ENCODE data around the gene SLC38A10.
A peak's percentile ranks its signal among the peaks of the same experiment; 100 is the strongest.

SLC38A10 gene

DNA sequence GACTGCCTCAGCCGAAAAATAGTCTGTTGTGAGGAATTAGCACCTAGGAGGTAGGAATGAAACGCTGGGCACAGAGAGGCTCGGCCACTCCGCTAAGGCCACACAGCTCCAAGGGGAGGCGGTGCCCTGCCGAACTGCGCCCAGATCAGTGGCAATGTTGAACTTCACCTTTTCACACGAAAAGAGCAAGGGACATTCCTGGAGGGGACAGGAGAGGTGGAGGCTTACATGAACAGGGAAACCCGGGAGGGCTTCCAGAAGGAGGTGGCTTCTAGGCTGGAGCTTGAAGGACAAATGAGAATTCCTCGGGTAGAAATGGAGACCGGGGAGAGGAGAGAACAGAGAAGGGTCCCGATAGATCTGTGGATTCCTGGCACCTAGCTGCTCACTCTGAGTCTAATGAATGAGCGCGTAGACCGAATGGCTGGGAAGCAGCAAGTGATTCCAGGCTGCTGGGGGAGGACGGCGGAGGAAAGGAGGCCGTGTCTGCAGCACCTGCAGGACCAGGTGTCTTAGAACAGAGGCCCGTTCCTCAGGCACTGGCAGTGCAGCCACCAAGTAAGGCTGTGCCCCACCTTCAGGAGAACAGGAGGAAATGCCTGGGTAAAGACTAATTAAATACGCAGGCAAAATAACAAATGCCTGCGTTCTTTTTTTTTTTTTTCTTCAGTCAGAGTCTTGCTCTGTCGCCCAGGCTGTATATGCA, 722 bp upstream of the SLC38A10 start:
- Histone ChIP-seq H3K27ac (ENCODE audit: low read depth, low read length) (peak overlapping the region; percentile 88), H3K36me3 (ENCODE audit: control insufficient read depth, insufficient read depth, low read length) (no peaks in the 10 kb centered on the region), H3K9ac (ENCODE audit: low read length) (peak overlapping the region; percentile 93), H3K27me3 (ENCODE audit: control insufficient read depth, insufficient read depth, low read length) (no peaks in the 10 kb centered on the region), H3K4me3 (ENCODE audit: low read length) (peak overlapping the region; percentile 92), H3K4me1 (ENCODE audit: control insufficient read depth, insufficient read depth, low read length) (peaks cover 10% of the 10 kb centered on the region)

GRCh38 chr17:81294512-81295030, 536 bp downstream of the SLC38A10 start:
- Histone ChIP-seq H3K4me1 (ENCODE audit: control insufficient read depth, insufficient read depth, low read length) (peaks cover 10% of the 10 kb centered on the region), H3K27ac (ENCODE audit: low read depth, low read length) (peak overlapping the region; percentile 88), H3K36me3 (ENCODE audit: control insufficient read depth, insufficient read depth, low read length) (no peaks in the 10 kb centered on the region), H3K4me3 (ENCODE audit: low read length) (peak overlapping the region; percentile 92), H3K9ac (ENCODE audit: low read length) (peak overlapping the region; percentile 46), H3K27me3 (ENCODE audit: control insufficient read depth, insufficient read depth, low read length) (no peaks in the 10 kb centered on the region)

GRCh38 chr17:81292450-81292849, 2.7 kb downstream of the SLC38A10 start:
- Histone ChIP-seq H3K9ac (ENCODE audit: low read length) (no peak overlapping the region), H3K27me3 (ENCODE audit: control insufficient read depth, insufficient read depth, low read length) (no peaks in the 10 kb centered on the region), H3K4me3 (ENCODE audit: low read length) (no peak overlapping the region), H3K4me1 (ENCODE audit: control insufficient read depth, insufficient read depth, low read length) (peaks cover 10% of the 10 kb centered on the region), H3K27ac (ENCODE audit: low read depth, low read length) (no peak overlapping the region), H3K36me3 (ENCODE audit: control insufficient read depth, insufficient read depth, low read length) (no peaks in the 10 kb centered on the region)

DNA sequence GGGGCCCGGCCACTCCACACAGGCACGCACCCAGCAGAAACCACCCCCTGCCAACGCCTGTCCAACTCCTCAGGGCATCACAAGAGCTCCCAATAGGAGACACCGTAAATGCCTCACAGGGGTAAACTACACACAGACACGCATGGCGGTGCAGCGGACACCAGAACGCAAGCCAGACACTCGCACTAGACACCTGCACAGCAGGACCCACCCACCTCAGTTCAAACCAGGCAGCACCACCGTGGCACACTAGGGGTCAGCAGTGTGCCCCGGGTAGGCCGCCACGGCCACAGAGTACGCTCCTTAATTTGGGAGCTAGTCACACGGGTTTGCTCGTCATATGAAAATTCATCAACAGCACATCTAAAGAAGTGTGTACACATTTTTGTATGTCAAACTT, 3.4 kb downstream of the SLC38A10 start:
- no peak overlapping the region for H3K27ac ChIP-seq (ENCODE audit: low read depth, low read length)
- peaks cover 10% of the 10 kb centered on the region for H3K4me1 ChIP-seq (ENCODE audit: control insufficient read depth, insufficient read depth, low read length)
- no peaks in the 10 kb centered on the region for H3K27me3 ChIP-seq (ENCODE audit: control insufficient read depth, insufficient read depth, low read length)
- H3K4me3 ChIP-seq (ENCODE audit: low read length), result no peak overlapping the region
- H3K9ac ChIP-seq (ENCODE audit: low read length), result no peak overlapping the region
- H3K36me3 ChIP-seq (ENCODE audit: control insufficient read depth, insufficient read depth, low read length), result no peaks in the 10 kb centered on the region

GRCh38 chr17:81290230-81290629, 4.9 kb downstream of the SLC38A10 start:
- H3K4me1 ChIP-seq (ENCODE audit: control insufficient read depth, insufficient read depth, low read length), result peaks cover 5% of the 10 kb centered on the region
- H3K27me3 ChIP-seq (ENCODE audit: control insufficient read depth, insufficient read depth, low read length), result no peaks in the 10 kb centered on the region
- no peaks in the 10 kb centered on the region for H3K36me3 ChIP-seq (ENCODE audit: control insufficient read depth, insufficient read depth, low read length)
- H3K9ac ChIP-seq (ENCODE audit: low read length), result no peak overlapping the region
- H3K27ac ChIP-seq (ENCODE audit: low read depth, low read length), result no peak overlapping the region
- no peak overlapping the region for H3K4me3 ChIP-seq (ENCODE audit: low read length)

- H3K27me3 ChIP-seq (ENCODE audit: control insufficient read depth, insufficient read depth, low read length), result no peaks in the 10 kb centered on the region
- H3K4me3 ChIP-seq (ENCODE audit: low read length), result no peak overlapping the region
- H3K27ac ChIP-seq (ENCODE audit: low read depth, low read length), result no peak overlapping the region
- no peaks in the 10 kb centered on the region for H3K36me3 ChIP-seq (ENCODE audit: control insufficient read depth, insufficient read depth, low read length)
- H3K9ac ChIP-seq (ENCODE audit: low read length), result no peak overlapping the region
- H3K4me1 ChIP-seq (ENCODE audit: control insufficient read depth, insufficient read depth, low read length), result peaks cover 5% of the 10 kb centered on the region
Measured at GRCh38 chr17:81289627-81290026, 5.5 kb downstream of the SLC38A10 start.

DNA sequence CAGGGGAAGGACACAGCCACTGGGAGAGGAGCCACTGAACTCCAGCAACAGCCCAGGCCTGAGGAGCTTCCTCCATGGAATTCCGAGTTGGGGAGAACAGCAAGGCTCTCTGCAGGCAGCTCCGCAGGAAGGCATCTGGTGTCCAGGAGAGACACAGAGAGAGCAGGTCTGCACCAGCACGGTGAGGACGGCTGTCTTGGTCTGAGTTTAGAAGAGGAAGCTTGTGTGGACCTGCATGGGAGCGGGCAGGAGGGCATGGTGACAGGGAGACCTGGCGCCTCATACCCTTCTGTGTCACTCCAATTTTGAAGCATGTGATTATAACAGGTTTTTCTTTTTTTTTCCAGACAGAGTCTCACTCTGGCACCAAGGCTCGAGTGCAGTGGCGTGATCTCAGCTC, 6.4 kb downstream of the SLC38A10 start:
- Histone ChIP-seq H3K4me3 (ENCODE audit: low read length) (no peak overlapping the region), H3K27me3 (ENCODE audit: control insufficient read depth, insufficient read depth, low read length) (no peaks in the 10 kb centered on the region), H3K27ac (ENCODE audit: low read depth, low read length) (no peak overlapping the region), H3K9ac (ENCODE audit: low read length) (no peak overlapping the region), H3K4me1 (ENCODE audit: control insufficient read depth, insufficient read depth, low read length) (no peaks in the 10 kb centered on the region), H3K36me3 (ENCODE audit: control insufficient read depth, insufficient read depth, low read length) (no peaks in the 10 kb centered on the region)

- no peak overlapping the region for H3K27ac ChIP-seq (ENCODE audit: low read depth, low read length)
Measured at GRCh38 chr17:81287741-81288430, 7.2 kb downstream of the SLC38A10 start.

GRCh38 chr17:81287152-81287551, 8.0 kb downstream of the SLC38A10 start:
- Histone ChIP-seq H3K4me1 (ENCODE audit: control insufficient read depth, insufficient read depth, low read length) (no peaks in the 10 kb centered on the region), H3K4me3 (ENCODE audit: low read length) (no peak overlapping the region), H3K9ac (ENCODE audit: low read length) (no peak overlapping the region), H3K27me3 (ENCODE audit: control insufficient read depth, insufficient read depth, low read length) (no peaks in the 10 kb centered on the region), H3K36me3 (ENCODE audit: control insufficient read depth, insufficient read depth, low read length) (peaks cover 6% of the 10 kb centered on the region), H3K27ac (ENCODE audit: low read depth, low read length) (no peak overlapping the region)

More at GRCh38 chr17:81287741-81288430, 7.2 kb downstream of the SLC38A10 start:
- H3K36me3 ChIP-seq (ENCODE audit: control insufficient read depth, insufficient read depth, low read length), result peaks cover 5% of the 10 kb centered on the region
- no peaks in the 10 kb centered on the region for H3K4me1 ChIP-seq (ENCODE audit: control insufficient read depth, insufficient read depth, low read length)
- no peak overlapping the region for H3K4me3 ChIP-seq (ENCODE audit: low read length)
- H3K9ac ChIP-seq (ENCODE audit: low read length), result no peak overlapping the region
- H3K27me3 ChIP-seq (ENCODE audit: control insufficient read depth, insufficient read depth, low read length), result no peaks in the 10 kb centered on the region

DNA sequence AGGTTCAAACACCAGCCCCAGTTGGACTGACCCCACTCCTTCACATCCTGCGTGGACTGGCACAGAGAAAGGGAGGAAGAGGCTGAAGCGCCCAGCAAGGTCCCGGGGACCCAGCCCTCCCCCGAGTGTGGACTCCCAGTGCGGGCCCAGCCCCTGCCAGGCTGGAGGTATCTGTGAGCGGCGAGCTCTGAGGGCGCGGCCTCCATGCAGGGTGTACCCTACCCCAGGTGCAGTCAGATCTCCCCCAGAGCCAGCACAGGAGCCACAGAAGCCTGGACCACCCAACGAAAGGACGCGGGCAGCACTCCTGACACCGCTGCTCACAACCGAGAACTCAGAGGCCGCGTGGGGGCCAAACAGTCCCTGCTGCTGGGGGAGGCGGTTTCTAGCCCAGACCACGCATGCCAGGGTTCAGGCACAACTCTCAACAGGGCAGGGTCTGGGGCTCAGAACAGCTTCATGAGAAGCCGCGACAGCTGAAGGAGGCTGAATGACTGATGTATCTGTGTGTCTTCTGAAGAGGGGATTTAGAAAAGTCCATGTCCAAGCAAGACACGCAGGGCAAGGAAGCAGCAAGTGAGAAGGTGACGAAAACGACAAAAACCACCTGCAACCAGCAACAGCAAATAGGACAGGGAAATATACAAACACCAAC, 8.5 kb downstream of the SLC38A10 start:
- no peaks in the 10 kb centered on the region for H3K27me3 ChIP-seq (ENCODE audit: control insufficient read depth, insufficient read depth, low read length)
- no peaks in the 10 kb centered on the region for H3K4me1 ChIP-seq (ENCODE audit: control insufficient read depth, insufficient read depth, low read length)
- H3K36me3 ChIP-seq (ENCODE audit: control insufficient read depth, insufficient read depth, low read length), result peaks cover 6% of the 10 kb centered on the region
- H3K27ac ChIP-seq (ENCODE audit: low read depth, low read length), result no peak overlapping the region
- H3K4me3 ChIP-seq (ENCODE audit: low read length), result no peak overlapping the region
- H3K9ac ChIP-seq (ENCODE audit: low read length), result no peak overlapping the region

GRCh38 chr17:81285894-81286293, 9.2 kb downstream of the SLC38A10 start:
- Histone ChIP-seq H3K9ac (ENCODE audit: low read length) (no peak overlapping the region), H3K27ac (ENCODE audit: low read depth, low read length) (peak overlapping the region; percentile 24), H3K36me3 (ENCODE audit: control insufficient read depth, insufficient read depth, low read length) (peaks cover 6% of the 10 kb centered on the region), H3K4me1 (ENCODE audit: control insufficient read depth, insufficient read depth, low read length) (no peaks in the 10 kb centered on the region), H3K27me3 (ENCODE audit: control insufficient read depth, insufficient read depth, low read length) (no peaks in the 10 kb centered on the region), H3K4me3 (ENCODE audit: low read length) (peak overlapping the region; percentile 55)

DNA sequence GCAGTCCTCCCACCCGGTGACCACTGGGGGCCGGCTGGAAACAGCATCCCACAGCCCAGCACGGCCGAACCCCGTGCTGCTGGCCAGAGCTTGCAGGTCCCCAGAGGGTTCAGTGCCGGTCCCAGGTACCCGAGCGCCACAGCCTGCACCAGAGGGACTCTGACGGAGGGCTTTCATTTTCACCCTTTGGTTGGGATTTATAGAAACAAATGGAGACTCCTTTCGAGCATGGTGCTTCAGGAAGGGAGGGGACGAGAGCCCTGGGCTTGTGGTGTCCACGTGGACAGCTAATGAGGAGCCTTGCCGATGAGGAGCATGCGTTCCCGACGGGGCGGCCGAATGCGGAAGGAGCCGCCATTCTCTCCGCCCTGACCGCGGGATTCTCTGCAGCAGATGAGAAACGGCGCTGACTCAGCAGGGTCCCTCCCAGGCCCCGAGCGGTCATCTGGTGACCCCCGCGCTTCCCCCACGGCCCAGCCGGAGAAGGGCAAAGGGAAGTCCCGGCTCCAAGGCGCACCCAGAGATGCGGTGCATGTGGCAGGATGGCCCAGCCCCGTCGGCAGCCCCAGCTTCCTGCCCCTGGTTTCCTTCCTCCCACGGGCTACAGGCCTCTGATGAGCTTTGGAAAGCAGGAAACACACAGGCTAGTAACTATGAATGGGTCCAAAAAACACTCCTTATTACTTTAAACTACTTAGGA, 9.8 kb downstream of the SLC38A10 start:
- peaks cover 8% of the 10 kb centered on the region for H3K36me3 ChIP-seq (ENCODE audit: control insufficient read depth, insufficient read depth, low read length)
- no peaks in the 10 kb centered on the region for H3K4me1 ChIP-seq (ENCODE audit: control insufficient read depth, insufficient read depth, low read length)
- H3K27me3 ChIP-seq (ENCODE audit: control insufficient read depth, insufficient read depth, low read length), result no peaks in the 10 kb centered on the region
- no peak overlapping the region for H3K9ac ChIP-seq (ENCODE audit: low read length)
- peak overlapping the region; percentile 24 for H3K27ac ChIP-seq (ENCODE audit: low read depth, low read length)
- peak overlapping the region; percentile 55 for H3K4me3 ChIP-seq (ENCODE audit: low read length)

Measured in rectal smooth muscle tissue (tissue), 1 donor.